HG02852 (cell line): ENCODE data around the gene HAUS3.
A peak's percentile ranks its signal among the peaks of the same experiment; 100 is the strongest.

Source experiments
- ATAC-seq: cut with Tn5 transposase; IDR thresholded peaks from one replicate; pipeline ENCODE4 v1.9.1; 2021; ENCODE audit warnings: mild to moderate bottlenecking, moderate library complexity; ENCODE audit not compliant: unreplicated experiment

The HAUS3 gene, protein sequence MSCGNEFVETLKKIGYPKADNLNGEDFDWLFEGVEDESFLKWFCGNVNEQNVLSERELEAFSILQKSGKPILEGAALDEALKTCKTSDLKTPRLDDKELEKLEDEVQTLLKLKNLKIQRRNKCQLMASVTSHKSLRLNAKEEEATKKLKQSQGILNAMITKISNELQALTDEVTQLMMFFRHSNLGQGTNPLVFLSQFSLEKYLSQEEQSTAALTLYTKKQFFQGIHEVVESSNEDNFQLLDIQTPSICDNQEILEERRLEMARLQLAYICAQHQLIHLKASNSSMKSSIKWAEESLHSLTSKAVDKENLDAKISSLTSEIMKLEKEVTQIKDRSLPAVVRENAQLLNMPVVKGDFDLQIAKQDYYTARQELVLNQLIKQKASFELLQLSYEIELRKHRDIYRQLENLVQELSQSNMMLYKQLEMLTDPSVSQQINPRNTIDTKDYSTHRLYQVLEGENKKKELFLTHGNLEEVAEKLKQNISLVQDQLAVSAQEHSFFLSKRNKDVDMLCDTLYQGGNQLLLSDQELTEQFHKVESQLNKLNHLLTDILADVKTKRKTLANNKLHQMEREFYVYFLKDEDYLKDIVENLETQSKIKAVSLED

DNA sequence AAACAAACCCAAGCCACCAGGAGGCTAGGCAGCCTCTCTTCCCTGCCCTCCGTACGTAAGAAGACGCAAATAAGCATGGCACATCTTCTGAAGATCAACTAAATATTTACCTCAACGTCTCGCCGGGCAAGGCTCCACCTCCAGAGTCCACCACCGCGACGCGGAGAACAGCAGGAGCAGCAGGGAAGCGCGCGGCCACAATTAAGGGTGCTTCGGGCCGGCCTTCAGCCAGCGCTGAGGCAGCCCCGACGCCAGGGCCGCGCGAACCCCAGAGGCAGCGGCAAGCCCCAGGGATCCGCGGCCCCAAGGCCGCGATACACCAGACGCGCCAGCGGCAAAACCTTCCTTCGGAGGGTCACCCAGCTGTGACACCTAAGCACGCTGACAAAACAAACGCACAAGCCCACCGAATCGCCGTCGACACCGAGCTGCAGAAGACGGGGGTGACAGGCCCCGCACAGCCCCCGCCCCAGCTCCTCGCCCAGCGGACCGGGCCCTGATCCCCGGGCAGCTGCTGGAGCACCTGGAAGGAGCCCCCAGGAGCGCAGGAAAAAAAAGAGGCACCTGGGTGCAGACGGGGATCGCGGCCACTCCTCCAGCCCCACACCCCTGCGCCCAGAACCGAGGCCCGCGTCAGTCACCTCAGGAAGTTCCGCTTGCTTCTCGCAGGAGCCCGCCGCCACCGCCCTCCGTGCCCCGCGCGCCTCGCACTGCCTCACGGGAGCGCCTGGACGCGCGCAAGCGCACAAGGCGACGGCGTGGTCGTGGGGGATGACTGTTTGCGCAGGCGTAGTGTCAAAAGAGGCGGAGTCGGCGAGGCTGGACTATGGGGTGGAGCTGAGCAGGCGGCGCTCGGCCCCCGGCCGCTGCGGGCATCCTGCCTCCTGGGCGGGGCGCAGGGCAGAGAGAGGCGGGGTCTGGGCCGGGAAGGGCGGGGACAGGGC, at the start of gene HAUS3, which contains the start of gene POLN:
HAUS3 (minus strand) TSS at position 712 of the 944 bp plus-strand sequence. CDS start 1,175 bp downstream, outside the sequence.
POLN (minus strand) TSS at position 712 of the 944 bp plus-strand sequence. CDS start 12,890 bp downstream, outside the sequence.
- peak; percentile 88 for ATAC-seq

DNA sequence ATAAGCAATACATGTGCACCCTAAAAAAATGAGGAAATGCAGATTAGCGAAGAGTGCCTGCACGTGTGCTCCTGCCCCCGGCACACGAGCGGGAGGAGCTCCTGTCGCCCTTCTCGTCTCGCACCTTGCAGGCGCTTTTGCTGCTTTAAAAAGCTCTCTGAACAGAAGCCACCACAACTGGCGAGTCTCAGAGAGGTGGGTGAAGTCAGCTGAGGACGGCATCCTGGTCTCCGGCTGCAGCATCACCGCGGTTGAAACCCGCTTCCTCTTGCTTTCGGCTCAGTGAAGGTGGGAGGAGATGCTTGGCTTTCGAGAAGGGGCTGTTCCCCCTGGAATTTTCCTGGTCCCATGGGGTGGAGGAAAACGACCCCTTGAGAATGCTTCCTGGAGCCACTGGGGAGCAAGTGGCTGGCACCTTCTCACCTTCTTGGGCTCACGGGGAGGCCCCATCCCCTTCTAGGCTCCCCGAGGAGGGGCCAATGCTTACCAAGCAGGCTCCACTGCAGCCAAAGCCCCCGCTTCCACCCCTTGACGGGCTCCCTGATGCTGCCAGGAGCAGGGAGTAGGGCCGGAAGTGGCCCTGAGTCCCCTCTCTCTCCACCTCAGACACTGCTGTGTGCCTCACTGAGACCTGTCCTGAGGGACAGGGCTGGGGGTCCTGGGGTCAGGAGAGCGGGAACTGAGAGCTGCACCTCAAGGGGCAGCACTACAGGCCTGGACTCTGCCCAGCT, 49.2 kb upstream of the HAUS3 start:
- ATAC-seq: no peak

DNA sequence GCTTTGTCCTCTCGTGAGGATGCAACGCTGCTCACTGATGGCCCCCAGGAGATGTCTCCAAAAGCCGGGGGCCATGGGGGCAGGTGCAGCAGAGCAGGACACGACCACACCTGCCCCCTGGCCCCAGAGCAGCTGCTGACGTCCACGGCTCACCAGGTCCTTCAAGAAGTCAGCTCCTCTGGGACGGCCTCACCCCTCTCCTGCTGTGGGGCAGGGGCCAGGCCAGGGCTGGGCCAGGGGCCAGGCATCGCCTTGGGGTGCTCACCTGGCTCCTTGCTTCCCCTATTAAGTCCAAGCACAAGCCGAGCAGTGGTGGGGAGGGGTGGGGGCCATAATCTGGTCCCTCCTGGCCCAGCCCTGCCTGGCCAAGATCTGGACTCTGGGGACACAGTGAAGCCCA, 48.6 kb upstream of the HAUS3 start:
- ATAC-seq: no peak

DNA sequence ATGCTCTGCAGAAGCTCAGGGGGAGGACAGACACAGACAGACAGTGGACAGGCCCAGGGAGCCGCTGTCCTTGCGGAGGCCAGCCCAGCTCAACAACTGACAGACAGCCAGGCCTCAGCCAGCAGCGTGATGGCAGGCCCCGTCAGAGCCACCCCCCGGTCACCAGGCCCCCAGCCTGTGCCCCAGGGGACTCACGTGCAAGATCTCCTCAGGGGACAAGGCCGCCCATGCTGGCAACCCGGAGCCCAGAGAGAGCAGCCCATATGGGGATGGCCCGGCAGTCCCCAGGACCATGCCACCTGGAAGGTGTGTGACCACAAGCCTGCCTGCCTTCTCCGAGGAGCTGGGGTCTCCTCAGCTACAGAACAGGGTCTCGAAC, 48.0 kb upstream of the HAUS3 start:
- no peak for ATAC-seq

DNA sequence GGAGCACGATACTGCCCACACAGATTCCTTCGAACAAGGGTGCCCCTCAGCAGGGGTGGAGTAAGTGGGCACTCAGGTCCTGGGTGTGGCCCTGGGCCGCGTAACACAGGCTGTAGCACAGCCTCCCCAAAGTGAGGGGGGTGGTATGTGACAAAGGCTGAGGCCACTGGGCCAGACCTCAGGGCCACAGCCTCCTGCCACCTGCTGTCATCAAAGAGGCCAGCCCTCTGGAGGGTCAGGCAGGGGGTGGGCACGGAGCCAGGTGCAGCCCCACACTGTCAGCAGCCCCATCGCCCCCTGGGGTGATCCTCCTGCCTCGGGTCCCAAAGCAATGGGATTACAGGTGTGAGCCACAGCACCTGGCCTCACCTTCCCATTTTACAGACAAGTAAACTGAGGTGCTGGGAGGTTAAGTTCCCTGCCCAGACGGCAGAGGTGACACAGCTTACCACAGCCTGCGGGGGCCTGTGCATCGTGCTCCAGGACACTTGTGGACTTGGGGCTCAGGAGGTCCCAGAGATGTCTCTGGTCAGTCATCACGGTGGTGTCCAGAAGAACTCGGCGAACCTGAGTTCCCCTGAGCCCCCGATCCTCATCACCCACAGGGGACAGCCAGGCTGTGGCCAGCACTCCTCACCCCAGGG, 47.5 kb upstream of the HAUS3 start:
- no peak for ATAC-seq

DNA sequence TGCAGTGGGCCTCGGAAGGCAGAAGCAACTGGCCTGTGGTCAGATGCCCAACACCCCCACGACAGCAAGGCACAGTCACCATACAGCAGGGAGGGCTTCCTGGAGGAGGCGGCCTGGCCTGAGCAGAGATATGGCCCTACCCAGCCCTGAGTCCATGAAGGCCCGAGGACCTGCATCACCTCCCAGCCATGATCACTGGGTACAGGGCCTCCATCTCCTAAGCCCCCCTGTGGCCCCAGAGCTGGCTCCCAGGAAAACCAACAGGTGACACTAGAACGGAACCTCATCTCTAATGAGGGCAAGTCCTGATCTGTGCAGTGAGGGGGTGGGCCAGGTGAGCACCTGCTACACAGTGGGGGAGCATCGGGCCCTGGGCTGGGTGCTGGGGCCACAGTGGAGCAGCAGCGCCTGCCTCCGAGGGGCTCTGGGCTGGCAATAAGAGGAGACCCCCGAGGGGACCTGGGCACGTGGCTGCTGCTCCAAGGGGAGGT, 46.2 kb upstream of the HAUS3 start:
- no peak for ATAC-seq

DNA sequence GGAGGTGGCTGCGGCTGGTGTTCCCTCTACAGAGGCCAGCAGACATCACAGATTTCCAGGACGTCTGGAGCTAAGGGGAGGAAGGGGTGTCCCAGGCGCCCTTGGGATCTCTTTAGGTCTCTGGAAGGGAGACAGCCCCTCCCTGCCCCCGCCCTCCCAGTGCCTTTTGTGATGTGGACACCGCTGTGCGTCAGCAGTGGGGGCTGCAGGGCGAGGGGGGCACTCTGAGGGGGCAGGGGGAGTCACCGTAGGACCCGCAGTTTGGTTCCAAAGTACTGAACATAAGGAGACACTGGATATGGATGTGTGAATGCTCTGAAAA, 45.6 kb upstream of the HAUS3 start:
- no peak for ATAC-seq

DNA sequence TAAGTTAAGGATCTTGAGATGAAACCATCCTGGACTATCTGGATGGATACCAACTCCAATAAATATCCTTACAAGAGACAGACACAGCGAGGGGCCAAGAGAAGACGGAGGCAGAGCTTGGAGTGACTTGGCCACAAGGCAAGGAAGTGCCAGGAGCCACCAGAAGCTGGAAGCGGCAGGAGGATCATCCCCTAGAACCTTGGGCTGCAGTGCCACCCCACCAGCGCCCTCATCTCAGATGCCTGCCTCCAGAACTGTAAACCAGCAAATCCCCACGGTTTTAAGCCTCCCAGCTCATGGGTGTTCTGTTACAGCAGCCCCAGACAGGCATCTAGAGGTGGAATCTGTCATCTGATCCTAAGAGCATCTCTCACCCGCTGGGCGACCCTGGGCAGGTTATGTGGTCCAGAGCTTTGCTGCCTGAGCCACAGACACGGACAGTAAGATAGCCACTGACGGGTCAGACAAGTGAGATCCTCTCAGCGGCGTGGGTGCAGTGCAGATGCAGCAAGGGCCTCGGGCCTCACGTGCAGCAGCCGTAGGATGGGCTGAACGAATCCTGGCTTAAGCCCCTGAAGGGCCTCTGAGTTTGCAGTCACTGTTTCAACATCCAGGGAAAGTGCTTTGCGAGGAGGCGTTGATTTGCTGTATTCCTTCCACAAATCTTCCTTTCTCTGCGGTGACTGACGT, 45.1 kb upstream of the HAUS3 start:
- no peak for ATAC-seq

DNA sequence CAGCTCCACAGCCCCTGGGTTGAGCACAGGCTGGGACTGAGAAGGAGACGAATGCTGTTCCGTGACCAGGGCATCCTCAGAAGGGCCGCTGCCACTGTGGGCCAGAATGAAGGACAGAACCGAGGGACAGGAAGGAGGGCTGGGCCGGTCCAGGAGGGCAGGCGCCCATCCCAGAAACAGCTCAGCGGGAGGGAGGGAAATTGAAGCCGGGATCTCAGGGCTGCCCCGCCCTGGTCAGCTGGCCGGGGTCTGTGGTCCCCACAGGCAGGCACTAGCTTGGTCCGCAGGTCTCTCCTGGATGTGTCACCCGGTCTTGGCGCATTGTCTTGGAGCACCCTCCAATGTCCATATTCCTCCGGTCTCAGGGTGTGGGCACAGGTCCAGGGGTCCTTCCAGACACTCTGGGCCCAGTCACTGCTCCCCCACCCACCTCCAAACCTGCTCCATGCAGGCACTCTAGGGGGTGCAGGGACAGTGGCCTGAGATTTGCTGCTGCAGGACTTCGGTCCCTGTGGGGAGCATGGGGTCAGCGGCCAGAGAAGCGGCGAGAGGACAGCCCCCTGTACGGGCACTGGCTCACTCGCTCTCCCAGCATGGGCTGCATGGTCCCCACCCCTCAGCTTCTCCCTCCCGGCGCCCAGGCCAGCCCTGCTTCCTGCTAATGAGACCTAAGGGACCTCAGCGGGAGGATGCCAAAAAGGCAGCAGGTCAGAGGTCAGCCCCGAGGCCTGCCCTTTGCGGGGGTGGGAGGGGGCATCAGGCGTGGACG, 43.9 kb upstream of the HAUS3 start:
- ATAC-seq: no peak

DNA sequence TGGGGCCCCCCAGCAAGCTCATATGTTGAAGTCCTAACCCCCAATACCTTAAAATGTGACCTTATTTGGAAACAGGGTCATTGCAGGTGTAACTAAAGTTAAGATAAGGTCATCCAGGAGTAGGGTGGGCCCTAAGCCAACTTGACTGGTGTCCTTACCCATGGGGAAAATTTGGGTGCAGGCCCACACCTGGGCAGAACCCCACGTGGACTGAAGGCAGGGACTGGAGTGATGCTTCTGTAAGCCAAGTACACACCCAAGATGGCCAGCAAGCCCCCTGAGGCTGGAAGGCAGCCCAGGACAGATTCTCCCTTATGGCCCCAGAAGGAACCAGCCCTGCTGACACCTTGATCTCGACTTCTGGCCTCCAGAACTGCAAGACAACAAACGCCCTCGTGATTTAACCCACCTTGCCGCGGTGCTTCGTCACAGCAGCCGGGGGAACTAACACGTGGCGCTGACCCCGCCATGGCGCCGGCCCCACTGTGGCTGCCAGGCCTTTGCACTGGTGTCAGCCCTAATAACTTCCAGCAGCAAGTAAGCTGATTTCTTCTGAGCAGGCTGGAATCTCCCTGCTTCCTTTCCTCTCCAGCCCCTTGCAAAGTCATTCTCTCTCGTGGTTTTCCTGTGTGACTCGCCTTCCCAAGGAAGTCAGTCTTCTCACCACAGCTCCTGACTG, 43.2 kb upstream of the HAUS3 start:
- ATAC-seq: no peak

DNA sequence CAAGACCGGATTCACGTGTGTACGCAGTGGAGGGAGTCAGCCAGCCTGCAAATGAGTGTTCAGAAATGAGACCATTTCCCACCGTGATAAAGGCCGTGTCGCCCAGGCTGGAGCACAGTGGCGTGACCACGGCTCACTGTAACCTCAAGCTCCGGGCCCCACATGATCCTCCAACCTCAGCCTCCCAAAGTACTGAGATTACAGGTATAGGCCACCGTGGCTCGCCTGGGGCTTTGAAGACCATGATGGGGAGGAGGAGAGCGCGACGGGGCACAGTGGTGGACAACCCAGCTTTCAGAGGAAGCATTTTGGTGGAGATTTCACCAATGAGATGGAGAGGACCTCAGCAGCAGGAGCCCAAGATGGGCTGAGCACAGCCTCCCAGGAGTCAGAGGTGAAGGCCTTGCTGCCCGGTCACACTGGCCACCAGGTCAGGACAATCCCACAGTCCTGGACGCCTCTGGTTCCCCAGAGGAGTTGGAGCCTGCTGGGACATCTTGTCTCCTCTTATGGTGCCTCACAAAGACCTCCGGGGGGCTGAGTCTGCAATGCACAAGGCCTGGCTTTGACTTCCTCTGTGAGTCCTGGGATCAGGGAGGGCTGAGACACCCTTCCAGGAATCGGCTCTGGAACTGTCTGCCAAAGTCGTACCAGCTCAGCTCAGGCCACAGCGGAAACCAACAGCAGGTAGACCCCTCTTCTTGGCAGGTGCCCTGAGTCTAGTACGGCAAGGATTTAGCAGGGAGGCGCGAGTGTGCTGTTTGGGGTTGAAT, 42.4 kb upstream of the HAUS3 start:
- ATAC-seq: no peak

DNA sequence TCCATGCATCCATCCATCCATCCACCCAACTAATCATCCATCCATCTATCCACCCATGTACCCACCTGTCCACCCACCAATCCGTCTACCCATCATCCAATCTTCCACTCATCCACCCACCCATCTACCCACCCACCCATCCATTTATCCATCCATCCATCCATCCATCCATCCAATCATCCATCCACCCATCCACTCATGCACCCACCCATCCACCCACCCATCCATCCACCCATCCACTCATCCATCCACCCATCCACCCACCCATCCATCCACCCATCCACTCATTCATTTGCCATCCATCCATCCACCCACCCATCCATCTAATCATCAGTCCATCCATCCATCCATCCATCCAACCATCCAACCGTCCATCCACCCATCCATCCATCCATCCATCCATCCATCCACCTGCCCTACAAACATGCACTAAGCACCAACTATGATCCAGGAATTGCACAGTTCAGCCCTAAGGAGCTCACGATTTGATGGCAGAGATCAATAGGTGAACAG, 41.3 kb upstream of the HAUS3 start:
- ATAC-seq: no peak

DNA sequence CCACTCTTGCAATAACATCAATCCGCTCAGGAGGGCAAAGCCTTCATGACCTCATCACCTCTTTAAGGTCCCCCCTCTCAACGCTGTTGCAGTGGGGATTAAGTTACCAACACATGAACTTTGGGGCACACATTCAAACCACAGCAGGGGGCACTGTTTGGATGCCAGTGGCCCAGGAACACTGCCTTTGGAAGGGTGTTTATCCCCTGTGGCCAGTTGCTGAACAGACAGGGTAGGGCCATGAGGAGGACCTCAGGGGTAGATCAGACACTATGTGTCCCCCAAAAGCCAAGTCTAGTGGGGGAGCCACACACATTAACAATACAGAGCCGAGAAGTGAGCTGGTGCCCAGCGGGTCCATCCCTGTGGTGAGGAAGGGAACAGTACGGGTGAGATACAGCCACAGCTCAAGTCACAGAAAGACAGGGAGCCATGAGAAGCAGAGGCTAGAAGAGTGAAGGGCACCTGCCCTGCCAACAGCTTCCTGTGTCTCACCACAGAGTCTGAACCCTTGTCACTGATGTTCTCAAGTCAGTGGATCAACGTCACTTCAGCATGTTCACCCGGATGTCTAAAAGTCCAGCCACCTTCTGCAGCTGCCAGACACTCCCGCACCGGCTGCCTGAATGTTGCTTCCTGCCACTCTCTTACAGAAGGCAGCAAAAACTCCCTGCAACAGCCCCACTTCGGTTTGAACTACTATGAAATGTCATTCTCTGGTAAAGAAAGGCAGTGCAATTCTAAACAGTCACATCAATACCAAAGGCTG, 39.8 kb upstream of the HAUS3 start:
- peak; percentile 51 for ATAC-seq

DNA sequence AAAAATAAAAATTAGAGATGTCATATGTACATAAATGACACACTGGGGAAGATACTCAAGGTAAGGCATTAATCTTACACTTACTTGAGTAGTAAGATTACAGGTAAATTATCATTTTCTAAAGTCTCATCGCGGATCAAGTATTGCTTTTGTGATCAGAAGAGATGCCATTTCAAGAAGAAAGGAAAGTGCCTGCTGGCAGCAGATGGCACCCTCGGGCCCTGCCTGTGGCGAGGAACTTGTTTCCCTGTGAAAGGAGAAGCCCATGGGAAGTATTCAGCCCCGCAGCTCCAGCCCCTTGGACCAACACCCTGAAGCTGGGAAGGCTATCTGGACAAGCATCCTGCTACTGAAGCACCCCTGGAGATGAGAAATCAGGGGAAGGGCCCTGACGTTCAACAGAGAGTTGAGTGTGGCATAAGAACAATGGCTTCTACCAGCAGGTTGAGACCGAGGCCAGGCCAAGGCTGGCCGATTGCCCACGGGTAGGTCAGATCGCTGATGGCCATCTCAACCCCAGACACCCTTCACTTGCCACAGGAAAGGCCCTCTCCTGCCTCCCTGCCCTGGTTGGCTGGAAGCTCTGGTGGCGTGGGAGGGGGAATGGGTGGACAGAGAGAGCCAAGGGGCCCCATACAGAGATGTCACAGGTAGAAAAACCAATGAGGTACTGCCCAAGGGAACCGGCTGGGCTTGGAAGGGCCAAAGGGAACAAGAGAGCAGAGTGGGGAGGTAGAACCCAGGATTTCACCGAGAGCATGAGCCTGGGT, 38.8 kb upstream of the HAUS3 start:
- ATAC-seq: no peak

DNA sequence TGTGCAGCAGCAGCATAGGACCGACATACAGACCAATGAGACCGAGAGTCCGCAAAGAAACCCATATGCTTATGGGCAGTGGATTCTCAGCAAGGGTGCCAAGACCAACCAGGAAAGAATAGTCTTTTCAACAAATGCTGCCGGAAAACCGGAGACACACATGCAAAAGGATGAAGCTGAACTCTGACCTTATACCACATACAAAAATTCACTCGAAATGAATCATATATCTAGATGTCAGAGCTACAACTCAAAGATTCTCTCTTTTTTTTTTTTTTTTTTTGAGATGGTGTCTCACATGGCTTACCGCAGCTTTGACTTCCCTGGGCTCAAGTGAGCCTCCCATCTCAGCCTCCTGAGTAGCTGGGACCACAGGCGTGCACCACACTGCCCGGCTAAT, 36.0 kb upstream of the HAUS3 start:
- ATAC-seq: no peak
